HL-60 (cell line): Measurements from ENCODE around the gene NXT2.

Source experiments
- CTCF ChIP-seq: IDR thresholded peaks from one replicate; pipeline ENCODE4 v1.5.1; 2011; ENCODE audit warnings: low read length, control low read depth, inconsistent platforms; ENCODE audit not compliant: insufficient read depth
- GABPA ChIP-seq: IDR thresholded peaks from 2 replicates; pipeline ENCODE4 v1.6.1; 2012; ENCODE audit warnings: low read depth
- POLR2AphosphoS5 ChIP-seq: IDR thresholded peaks from 2 replicates; pipeline ENCODE4 v1.6.1; 2012; ENCODE audit warnings: low read depth
- REST ChIP-seq: IDR thresholded peaks from 2 replicates; pipeline ENCODE4 v1.6.1; 2012; ENCODE audit warnings: low read depth; ENCODE audit not compliant: insufficient replicate concordance
- SPI1 ChIP-seq: IDR thresholded peaks from 2 replicates; pipeline ENCODE4 v1.6.1; 2012; ENCODE audit warnings: low read depth, mild to moderate bottlenecking, borderline replicate concordance

- TF ChIP-seq CTCF = no peak
- no peak for TF ChIP-seq POLR2AphosphoS5
- TF ChIP-seq GABPA = no peak
- TF ChIP-seq REST = no peak
- no peak for TF ChIP-seq SPI1
These were observed 47.5 kb upstream of the NXT2 start for GRCh38 chrX:109489174-109489573.
